Caki2 (cell line): Measurements from ENCODE around the gene GLIS1. TPM values are rescaled to one million over a fixed set of nuclear protein-coding genes. Genes with fewer than 3 reads are reported as not detected.
A peak's percentile ranks its signal among the peaks of the same experiment; 100 is the strongest.

Source experiments
- DNase-seq: peaks from one replicate; pipeline ENCODE4 v3.0.0-alpha.2; 2015; ENCODE audit warnings: low read depth
- in situ Hi-C: cut with HindIII; loops from 2 replicates; pipeline ENCODE4 v1.10.0; 2016; ENCODE audit warnings: low sequenced_read_pairs, low pct_unique_long_range_greater_than_20kb, mixed read lengths
- total RNA-seq: library from RNA; depleted of rRNA; stranded (reverse); fragments of >200 nt; shearing (Covaris generic); gene quantifications from 2 replicates; pipeline ENCODE4 v1.2.3, GENCODE V29; 2014; ENCODE audit warnings: low replicate concordance

GLIS1 gene
- total RNA-seq, 1 experiment from 2014 or later = 0.03 TPM

DNA sequence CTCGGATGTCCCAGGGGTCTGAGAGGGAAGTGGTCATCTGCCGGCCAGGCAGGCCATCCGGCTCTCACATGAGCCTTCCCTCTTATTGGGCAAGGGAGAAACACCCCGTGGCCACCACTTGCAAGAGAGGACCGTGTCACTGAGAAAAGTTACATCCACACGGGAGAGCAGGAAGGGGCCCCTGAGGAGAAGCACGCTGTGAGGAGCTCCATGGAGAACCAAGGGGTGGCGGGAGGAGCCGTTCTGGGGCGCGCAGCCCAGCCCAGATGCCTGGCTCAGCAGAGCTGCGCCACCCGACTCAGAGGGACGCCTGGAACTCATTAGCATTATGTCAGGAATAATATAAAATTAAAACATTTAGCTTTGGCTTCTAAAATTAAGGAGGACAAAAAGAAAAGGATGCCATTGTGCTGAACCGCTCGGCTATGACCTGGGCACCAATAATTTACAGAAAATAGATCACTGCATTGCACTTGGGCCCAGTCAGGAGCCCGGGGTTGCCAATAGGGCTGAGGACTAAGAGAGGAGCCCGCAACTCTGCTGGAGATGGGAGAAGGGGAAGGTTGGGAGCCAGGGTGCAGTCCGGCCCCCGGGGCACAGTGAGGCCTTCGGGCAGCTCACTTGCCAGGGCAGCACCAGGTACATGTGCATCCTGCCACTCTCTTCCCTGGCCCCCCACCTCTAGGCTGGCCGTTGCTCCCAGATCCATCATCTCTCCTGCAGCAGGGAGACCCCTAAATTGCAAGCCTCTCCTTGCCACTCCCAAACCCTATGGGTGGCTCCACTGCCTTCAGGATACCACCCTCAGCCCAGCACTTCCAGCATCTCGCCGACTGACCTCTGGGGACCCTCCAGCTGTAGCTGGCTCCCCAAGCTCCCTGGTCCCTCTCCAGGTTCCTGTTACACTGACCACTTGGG, 194.9 kb downstream of the GLIS1 start:
- in situ Hi-C loops = no loop called here

DNA sequence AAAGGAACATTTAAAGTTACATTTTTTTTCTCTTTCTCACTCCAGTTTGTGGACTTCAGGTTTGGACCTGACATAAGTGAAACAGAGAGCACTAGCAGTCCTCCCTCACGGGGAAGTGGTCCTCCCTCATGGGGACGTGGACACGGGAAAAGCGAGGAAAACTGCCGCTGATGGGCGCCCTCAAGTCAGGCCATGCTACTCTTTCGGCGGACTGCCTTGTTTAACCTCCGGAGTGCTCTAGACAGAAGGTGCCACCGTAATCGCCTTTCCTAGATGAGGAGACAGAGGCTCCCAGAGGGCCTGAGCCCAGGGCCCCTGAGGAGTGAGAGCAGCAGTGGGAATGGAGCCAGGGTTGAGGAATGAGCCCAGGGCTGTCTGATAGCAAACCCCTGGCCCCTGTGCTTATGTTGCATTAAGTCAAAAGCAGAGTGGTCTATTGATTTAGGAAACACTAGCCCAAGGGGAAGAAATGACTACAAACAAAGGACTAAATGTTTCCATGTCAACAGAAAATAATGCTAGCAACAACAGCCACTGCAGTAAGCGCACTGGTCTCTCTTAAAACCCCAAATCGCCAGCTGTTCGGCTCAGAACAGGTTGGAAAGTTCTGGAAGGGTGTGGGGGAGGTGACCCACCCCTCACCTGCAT, 195.7 kb downstream of the GLIS1 start:
- in situ Hi-C loops = no loop called here
- DNase-seq = no peak

More for the DNA sequence above, 194.9 kb downstream of the GLIS1 start:
- DNase-seq = no peak

DNA sequence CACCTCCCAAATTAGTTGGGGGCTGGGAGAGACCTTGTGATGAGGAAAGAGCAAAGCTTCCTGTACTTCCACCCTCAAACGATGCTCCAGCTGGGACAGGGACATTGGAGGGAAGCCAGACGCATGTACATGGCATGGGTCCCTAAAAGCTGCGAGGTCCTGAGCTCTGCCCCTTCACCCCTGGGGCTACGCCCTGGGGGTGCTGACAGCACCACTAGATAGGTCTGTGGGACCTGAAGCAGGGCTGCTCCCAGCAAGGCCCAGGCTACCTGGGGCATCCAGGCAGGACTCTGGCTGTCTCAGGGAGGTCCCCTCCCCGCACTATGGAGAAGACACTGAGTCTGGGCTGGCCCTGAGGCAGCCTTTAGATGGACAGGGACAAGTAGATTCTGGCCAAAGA, 196.4 kb downstream of the GLIS1 start:
- in situ Hi-C loops = no loop called here
- no peak for DNase-seq

GRCh38 chr1:53541761-53542550, 197.0 kb downstream of the GLIS1 start:
- in situ Hi-C loops = no loop called here

DNA sequence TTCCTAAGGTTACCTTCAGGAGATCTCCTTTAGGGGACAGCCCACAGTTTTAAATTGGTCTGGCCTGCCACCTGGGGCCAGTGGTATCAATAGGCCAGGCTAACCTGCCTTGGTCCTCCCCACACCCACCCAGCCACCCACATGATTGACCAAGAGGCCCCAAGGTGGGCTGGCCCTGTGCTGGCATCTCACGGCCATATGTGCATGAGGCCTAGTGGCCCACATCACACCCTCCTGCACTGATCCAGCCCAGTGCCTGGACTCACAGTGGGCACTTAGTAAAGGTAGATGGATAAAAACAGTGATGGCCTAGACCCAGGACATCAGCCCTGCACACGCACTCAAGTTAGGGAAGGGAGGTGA, 197.7 kb downstream of the GLIS1 start:
- in situ Hi-C loops = no loop called here
- no peak for DNase-seq

More at GRCh38 chr1:53541761-53542550, 197.0 kb downstream of the GLIS1 start:
- DNase-seq = peak; percentile 84

DNA sequence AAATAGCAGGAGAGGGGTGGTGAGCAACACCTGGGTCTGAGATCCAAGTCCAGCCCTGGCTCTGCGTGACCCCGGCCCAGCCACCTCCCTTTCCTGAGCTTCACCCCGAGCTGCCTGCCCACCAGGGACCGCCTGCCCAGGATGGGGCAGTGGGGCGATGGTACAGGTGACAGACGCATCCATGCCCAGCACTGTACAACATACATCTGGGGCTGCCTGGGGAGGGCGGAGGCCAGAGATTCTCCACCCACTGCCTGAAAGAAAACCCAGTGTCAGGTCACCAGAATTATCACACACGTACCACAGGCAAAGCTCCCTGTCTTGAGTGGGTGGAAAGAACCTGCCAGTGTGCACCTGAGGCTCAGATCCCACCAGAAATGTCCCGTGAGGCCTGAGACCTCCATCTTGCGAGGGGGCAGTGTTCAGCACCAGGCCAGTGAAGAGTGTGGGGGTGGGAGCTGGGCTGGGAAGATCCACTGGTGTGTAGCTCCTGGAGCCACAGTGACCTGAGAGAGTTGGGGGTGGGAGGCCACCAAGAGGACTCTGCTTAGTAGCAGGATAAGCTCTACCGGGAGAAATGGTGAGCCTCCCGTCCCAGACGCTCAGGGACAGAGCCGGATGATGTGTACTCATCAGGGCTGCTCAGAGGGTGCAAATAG, 198.2 kb downstream of the GLIS1 start:
- no peak for DNase-seq
- in situ Hi-C loops = no loop called here

DNA sequence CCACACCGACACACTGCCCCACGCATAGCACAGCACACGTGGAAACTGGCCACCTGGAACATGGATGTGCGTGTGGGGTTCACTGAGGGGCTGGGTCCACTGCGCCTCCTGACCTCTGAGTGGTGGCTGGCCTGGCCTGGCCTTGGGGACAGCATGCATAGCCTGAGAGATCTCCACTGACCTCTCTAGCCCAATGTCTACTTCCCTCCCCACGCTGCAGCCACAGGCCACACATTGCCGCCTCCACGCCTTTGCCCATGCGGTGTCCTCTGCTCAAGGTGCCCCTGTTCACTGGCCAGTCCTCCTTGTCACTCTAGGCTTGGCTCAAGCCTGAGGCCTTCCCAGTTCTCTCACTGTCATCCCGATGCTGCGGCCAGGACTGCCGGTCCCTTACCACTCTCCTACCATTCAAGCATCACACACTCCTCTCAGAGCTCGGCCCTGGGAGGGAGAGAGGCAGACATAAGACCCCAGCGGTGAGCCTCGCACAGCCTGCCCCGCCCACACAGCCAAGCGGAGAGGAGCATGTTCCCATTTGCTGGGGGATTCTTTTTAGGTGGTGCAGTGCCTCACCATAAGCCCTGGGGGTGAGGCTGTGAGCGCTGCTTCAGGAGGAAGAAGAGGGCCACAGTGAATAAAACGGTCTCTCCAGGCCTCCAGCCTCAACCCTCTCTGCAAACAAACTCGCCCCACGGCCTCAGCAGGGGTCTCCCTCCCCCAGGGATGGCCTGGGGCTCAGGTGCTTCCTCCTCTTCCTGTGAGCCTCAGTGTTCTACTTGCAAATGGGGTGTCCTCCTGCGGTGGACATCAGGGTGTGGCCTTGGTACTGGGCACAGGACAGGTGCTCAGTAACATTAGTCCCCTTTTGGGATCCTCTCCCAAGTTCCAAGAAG, 199.0 kb downstream of the GLIS1 start:
- in situ Hi-C loops = no loop called here
- no peak for DNase-seq

DNA sequence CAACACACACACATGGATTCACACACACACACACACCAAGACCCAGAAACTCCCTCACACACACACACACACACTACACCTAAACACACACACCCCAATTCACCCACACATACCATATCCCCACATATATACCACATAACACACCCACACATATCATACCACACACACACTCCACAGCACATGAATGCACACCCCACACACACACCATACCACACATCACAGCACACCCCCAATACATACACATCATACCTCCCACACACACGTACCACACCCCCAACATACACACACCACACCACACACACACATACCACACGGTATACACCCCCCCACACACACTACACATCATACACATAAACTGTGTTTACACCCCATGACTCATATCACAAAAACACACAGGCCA, 199.7 kb downstream of the GLIS1 start:
- in situ Hi-C loops = no loop called here
- DNase-seq = no peak

GRCh38 chr1:53536606-53537005, 202.4 kb downstream of the GLIS1 start:
- in situ Hi-C loops = no loop called here
- no peak for DNase-seq

DNA sequence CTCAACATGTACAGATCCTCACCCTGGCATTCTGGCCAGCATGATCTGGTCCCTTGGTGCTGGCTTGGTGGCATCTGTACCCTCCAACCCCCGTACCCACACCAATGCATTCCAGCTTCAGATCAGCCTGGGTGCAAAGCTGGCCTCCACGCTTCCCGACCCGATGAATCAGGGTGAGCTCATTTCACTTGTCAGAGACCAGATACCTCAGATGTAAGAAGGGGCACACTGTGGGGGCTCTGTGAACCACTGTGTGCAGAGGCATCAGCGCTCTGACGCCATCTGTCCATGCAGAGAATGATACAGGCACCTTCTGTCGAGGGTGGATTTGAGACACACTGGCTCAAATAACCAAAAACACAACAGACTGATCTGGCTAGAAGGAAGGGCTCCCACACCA, 203.1 kb downstream of the GLIS1 start:
- no peak for DNase-seq
- in situ Hi-C loops = no loop called here

DNA sequence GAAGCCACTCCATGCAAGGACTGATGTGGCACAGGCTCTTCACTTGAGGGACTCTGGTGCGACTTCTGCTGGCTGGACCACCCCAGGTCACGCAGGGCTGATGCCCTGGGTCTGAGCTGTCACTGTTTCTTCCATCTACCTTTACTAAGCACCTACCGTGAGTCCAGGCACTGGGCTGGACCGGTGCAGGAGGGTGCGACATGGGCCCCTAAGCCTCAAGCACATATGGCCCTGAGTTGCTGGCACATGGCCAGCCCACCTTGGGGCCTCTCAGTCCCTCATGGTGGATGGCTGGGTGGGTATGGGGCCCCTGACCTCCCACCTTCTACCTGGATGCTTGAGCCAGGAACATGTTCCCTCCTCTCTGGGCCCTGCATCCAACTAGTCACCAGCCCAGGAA, 203.7 kb downstream of the GLIS1 start:
- in situ Hi-C loops = no loop called here
- no peak for DNase-seq

DNA sequence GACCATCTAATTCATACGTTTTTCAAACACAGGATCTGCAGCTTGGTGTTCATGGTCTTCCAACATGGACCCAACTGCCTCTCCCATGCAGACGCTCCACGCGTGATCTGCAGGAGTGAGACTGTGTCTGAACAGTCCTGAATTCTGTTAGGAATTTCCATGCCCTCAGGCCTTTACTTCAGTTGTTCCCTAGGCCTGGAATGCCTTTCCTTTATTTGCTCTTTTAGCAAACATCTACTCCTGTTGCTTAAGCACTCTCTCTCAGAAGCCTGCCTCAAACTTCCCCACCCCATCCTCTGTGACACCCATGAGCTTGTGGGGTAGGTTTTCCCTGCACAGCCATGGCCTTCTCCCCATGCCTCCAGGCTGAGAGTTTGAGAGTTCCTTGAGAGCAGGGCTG, 206.1 kb downstream of the GLIS1 start:
- no peak for DNase-seq
- in situ Hi-C loops = no loop called here

- in situ Hi-C loops = no loop called here
- no peak for DNase-seq
Observed at GRCh38 chr1:53532377-53532776, 206.6 kb downstream of the GLIS1 start.

DNA sequence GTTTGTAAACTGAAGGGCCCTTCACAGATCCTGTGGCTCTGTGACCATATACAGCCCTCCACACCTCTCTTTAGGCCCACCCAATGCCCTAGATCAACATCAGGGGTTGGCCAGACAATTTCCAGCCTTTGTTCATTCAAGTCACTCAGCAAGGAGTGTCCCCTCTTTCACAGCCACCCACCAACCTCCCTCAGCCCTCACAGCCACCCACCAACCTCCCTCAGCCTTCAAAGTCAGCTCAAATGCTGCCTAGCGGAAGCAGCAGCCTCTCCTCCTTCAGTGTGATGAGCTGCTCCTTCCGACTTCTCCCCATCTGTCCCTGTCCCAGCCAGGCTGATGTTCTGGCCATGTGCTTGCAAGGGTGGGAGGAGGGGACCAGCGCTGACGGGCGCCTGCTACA, 208.4 kb downstream of the GLIS1 start:
- in situ Hi-C loops = no loop called here
- no peak for DNase-seq

GRCh38 chr1:53529555-53529954, 209.4 kb downstream of the GLIS1 start:
- in situ Hi-C loops = no loop called here
- DNase-seq = no peak

- in situ Hi-C loops = no loop called here
- no peak for DNase-seq
Observed at GRCh38 chr1:53527368-53527767, 211.6 kb downstream of the GLIS1 start.

- DNase-seq = no peak
- in situ Hi-C loops = no loop called here
Observed at GRCh38 chr1:53526451-53527101, 212.4 kb downstream of the GLIS1 start.
